Esophagus muscularis mucosa (tissue), 3 donors: Measurements from ENCODE around the gene CKAP5.

Source experiments
- POLR2A ChIP-seq: fragments of 450-650 bp; IDR thresholded peaks from one replicate; pipeline ENCODE4 v1.6.1; 2017; ENCODE audit warnings: antibody characterized with exemption, moderate library complexity, mild to moderate bottlenecking, low read depth
- POLR2AphosphoS5 ChIP-seq, 2 donors: sonication (generic); formaldehyde crosslinking; IDR thresholded peaks; one replicate each; pipeline ENCODE4 v1.6.1; 2017; ENCODE audit warnings: antibody characterized with exemption in 2 of 2
- TF ChIP-seq, protein P1 (sequence below), 3 experiments: fragments of 200-600 bp in 2 of 3; fragments of 450-650 bp in 1 of 3; sonication (generic) in 2 of 3; IDR thresholded peaks; one replicate each; pipeline ENCODE4 v1.5.1; 2017 to 2019; ENCODE audit warnings: antibody characterized with exemption in 3 of 3, mild to moderate bottlenecking in 2 of 3, moderate library complexity in 1 of 3

DNA sequence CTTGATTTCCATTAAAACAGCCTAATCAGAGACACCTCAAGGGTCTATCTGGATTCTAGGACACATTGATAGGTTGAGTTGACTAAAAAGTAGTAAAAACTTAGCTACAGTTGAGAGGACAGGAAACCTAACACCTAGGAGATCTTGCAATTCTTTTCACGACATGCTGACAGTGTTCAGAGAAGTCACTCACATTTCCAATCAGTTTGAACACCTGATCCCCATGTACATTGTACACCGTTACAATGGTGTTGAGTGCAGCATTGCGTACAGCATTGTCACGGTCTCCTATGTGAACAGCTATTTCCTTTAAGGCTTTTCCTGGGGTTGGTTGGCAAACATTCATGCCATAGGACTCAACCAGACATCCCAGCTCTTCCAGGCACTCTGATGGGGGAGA lies 84.3 kb downstream of the CKAP5 start:
- TF ChIP-seq, protein P1, sequence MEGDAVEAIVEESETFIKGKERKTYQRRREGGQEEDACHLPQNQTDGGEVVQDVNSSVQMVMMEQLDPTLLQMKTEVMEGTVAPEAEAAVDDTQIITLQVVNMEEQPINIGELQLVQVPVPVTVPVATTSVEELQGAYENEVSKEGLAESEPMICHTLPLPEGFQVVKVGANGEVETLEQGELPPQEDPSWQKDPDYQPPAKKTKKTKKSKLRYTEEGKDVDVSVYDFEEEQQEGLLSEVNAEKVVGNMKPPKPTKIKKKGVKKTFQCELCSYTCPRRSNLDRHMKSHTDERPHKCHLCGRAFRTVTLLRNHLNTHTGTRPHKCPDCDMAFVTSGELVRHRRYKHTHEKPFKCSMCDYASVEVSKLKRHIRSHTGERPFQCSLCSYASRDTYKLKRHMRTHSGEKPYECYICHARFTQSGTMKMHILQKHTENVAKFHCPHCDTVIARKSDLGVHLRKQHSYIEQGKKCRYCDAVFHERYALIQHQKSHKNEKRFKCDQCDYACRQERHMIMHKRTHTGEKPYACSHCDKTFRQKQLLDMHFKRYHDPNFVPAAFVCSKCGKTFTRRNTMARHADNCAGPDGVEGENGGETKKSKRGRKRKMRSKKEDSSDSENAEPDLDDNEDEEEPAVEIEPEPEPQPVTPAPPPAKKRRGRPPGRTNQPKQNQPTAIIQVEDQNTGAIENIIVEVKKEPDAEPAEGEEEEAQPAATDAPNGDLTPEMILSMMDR (IDR thresholded peaks at IDR 0.05), result no peak
- no peak for TF ChIP-seq POLR2A
- TF ChIP-seq POLR2AphosphoS5 (IDR thresholded peaks at IDR 0.05), result no peak
